ENCODE data around the gene ST8SIA4.
A peak's percentile ranks its signal among the peaks of the same experiment; 100 is the strongest.

Gene ST8SIA4

DNA sequence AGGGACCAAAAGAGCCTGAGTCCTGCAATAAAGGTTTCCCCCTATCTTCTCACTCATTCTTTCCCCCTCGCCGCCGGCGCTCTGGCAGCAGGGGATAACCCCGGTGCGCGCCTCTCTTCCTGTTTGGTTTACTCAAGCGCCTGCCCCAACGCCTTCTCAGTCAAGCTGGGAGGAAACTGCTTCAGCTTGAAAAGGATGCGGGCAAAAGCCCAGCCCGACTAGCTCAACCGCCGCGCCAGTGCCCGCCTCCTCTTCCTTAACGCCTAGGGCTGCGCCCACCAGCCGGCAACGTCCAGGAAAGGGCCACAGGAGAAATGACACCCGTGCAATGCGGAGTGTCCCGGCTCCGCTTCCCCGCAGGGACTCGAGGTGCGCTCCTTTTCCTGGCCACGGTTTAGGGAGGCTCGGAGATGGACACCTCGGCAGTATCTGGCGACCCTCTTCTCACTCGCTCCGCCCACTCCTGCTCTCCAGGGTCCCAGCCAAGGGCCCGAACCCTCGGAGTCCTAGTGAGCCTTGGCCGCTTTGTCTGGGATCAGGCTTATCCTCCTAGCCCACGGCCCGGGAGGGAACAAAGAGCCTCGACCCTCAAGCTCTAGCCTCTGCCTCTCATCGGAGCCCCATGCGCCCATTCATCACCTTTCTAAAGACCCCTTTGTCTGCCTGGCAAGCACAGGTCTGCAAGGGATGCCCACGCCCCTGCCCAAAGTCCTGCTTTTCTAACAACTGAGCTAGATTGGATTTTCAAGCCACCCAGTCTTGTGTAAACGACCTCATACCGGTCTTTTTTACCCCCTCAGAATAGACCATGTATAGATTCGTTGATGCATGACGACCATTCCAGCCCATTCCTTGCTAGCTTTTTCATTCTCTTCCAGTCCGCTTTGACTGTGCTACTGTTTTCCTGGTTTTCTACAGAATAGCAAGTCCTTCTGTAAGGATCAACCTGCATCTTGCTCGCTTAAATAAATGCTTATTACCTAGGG lies 2.0 kb downstream of the ST8SIA4 start:
- H3K27ac ChIP-seq (replicated peaks; ENCODE audit: low read length): peak overlapping the region; percentile 79

DNA sequence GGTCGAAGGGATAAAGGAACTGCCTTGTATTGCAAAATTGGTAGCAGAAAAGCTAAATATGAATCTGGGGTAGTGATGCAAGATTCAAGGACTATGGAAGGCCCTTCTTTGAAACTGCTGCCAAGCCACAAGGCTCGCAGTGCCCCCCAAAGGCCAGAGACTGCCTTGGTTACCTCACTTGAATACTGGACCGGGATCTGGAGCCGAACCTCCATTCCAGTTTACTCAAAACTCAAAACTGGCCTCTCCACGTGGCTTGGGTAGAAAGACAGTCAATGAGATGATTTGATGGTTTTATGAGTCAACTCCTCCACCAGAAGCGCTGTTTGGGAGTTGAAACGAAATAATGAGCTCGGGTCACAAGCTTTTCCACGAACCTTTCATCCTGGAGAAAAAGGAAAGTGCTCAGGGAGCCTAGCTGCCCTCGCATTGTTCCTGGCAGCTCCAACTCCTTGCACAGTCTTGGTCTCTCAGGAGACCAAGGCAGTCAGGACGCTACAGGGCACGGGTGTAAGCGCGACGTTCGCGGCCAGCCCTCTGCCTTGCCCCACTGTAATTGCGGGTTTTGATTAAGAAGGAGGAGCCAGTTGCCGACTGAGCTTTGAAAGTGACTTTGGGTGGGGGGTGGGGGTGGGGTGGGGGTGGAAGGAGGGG lies 2.8 kb downstream of the ST8SIA4 start:
- H2AFZ ChIP-seq (ENCODE audit: low read length): peak overlapping the region; percentile 93
- peaks cover 4 to 13% of the 10 kb centered on the region in 2 donors for H3K4me1 ChIP-seq (ENCODE audit: control insufficient read depth in 2 of 2, insufficient read depth in 1 of 2, low read depth in 1 of 2, low read length in 2 of 2)
- peak overlapping the region; percentile 82 for H3K9ac ChIP-seq (ENCODE audit: low read depth, low read length, poor library complexity)
- H3K4me3 ChIP-seq (ENCODE audit: low read length in 2 of 2): peak overlapping the region; percentile 58 to 83
- no peak overlapping the region for H4K91ac ChIP-seq (ENCODE audit: low read depth, low read length, poor library complexity)
- no peak overlapping the region for H3K18ac ChIP-seq (ENCODE audit: low read length)
- no peak overlapping the region for H2AK5ac ChIP-seq (ENCODE audit: low read depth, low read length)
- H3K36me3 ChIP-seq (replicated peaks in 1 of 2; ENCODE audit: control insufficient read depth in 2 of 2, insufficient read depth in 2 of 2, low read length in 2 of 2): peaks cover 0 to 25% of the 10 kb centered on the region in 2 donors
- no CpG with 5 or more reads among the region's 19 CpGs for WGBS, 2 donors (ENCODE audit: extremely low coverage in 2 of 2, insufficient read length in 2 of 2, insufficient replicate concordance in 1 of 2)
- no peak overlapping the region for H4K8ac ChIP-seq (ENCODE audit: low read depth, low read length)
- peaks cover 2% of the 10 kb centered on the region for H3K79me1 ChIP-seq (ENCODE audit: low read depth, low read length)
- peaks cover 0 to 10% (median 0%) of the 10 kb centered on the region in 3 experiments for H3K27me3 ChIP-seq (ENCODE audit: control insufficient read depth in 3 of 3, insufficient read depth in 3 of 3, low read depth in 1 of 3, low read length in 3 of 3)
- H3K27ac ChIP-seq (replicated peaks; ENCODE audit: low read length): peak overlapping the region; percentile 3
- no peak overlapping the region for H3K23ac ChIP-seq (ENCODE audit: low read depth, low read length, poor library complexity)
- peak overlapping the region; percentile 99 for H2BK15ac ChIP-seq (ENCODE audit: low read length)
- no peak overlapping the region for H3K14ac ChIP-seq (ENCODE audit: low read length)
- H2BK120ac ChIP-seq (ENCODE audit: low read depth, low read length): no peak overlapping the region
- peaks cover 2 to 15% of the 10 kb centered on the region in 2 donors for H3K9me3 ChIP-seq (replicated peaks in 1 of 2; ENCODE audit: control insufficient read depth in 2 of 2, insufficient read depth in 1 of 2, low read depth in 1 of 2, low read length in 2 of 2)
- H3K4ac ChIP-seq (ENCODE audit: low read length): no peak overlapping the region
- H2BK5ac ChIP-seq (ENCODE audit: low read length): no peak overlapping the region
- H3K4me2 ChIP-seq (ENCODE audit: insufficient read depth, low read length, poor library complexity, severe bottlenecking): peak overlapping the region; percentile 55
- peak; percentile 27 for DNase-seq (ENCODE audit: low spot score)
- H2BK12ac ChIP-seq (ENCODE audit: low read length): no peak overlapping the region

More for the DNA sequence above, 2.0 kb downstream of the ST8SIA4 start:
- Histone ChIP-seq H2BK12ac (ENCODE audit: low read length) (peak overlapping the region; percentile 92), H3K4me1 (ENCODE audit: control insufficient read depth in 2 of 2, insufficient read depth in 1 of 2, low read depth in 1 of 2, low read length in 2 of 2) (peaks cover 4 to 13% of the 10 kb centered on the region in 2 donors), H2BK5ac (ENCODE audit: low read length) (peak overlapping the region; percentile 83), H3K4me2 (ENCODE audit: insufficient read depth, low read length, poor library complexity, severe bottlenecking) (peak overlapping the region; percentile 74), H3K18ac (ENCODE audit: low read length) (peak overlapping the region; percentile 99), H3K4ac (ENCODE audit: low read length) (no peak overlapping the region), H3K9me3 (replicated peaks in 1 of 2; ENCODE audit: control insufficient read depth in 2 of 2, insufficient read depth in 1 of 2, low read depth in 1 of 2, low read length in 2 of 2) (peaks cover 2 to 8% of the 10 kb centered on the region in 2 donors), H3K23ac (ENCODE audit: low read depth, low read length, poor library complexity) (peak overlapping the region; percentile 75), H4K91ac (ENCODE audit: low read depth, low read length, poor library complexity) (peak overlapping the region; percentile 69), H3K36me3 (replicated peaks in 1 of 2; ENCODE audit: control insufficient read depth in 2 of 2, insufficient read depth in 2 of 2, low read length in 2 of 2) (peaks cover 0 to 17% of the 10 kb centered on the region in 2 donors), H3K4me3 (ENCODE audit: low read length in 2 of 2) (peak overlapping the region; percentile 58 to 92), H3K79me1 (ENCODE audit: low read depth, low read length) (peaks cover 2% of the 10 kb centered on the region), H2BK15ac (ENCODE audit: low read length) (peak overlapping the region; percentile 99), H2AK5ac (ENCODE audit: low read depth, low read length) (no peak overlapping the region), H3K9ac (ENCODE audit: low read depth, low read length, poor library complexity) (peak overlapping the region; percentile 67), H2BK120ac (ENCODE audit: low read depth, low read length) (peak overlapping the region; percentile 44), H2AFZ (ENCODE audit: low read length) (peak overlapping the region; percentile 93), H3K14ac (ENCODE audit: low read length) (no peak overlapping the region), H4K8ac (ENCODE audit: low read depth, low read length) (no peak overlapping the region), H3K27me3 (ENCODE audit: control insufficient read depth in 3 of 3, insufficient read depth in 3 of 3, low read depth in 1 of 3, low read length in 3 of 3) (peaks cover 0 to 10% (median 0%) of the 10 kb centered on the region in 3 experiments)
- no CpG with 5 or more reads among the region's 47 CpGs for WGBS, 2 donors (ENCODE audit: extremely low coverage in 2 of 2, insufficient read length in 2 of 2, insufficient replicate concordance in 1 of 2)
- peak; percentile 56 for DNase-seq (ENCODE audit: low spot score)

DNA sequence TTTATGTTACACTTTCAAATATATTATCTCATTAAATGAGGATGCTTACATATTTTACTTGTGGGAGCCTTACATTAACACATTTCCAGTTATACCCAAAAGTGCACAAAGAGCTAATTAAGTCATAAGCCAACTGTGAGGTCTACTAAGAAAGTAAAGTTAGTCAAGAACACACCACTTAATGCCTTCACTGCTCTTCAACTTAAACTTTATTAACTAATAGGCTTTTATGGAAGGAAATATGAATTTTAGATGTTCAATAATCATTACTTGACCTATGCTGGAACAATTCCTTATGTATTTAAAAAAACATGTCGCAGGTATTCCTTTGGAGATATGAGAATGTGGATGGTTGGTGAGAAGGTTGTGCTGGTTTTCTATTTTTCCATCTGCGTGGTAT lies 3.4 kb downstream of the ST8SIA4 start:
- Histone ChIP-seq H3K79me1 (ENCODE audit: low read depth, low read length) (peaks cover 2% of the 10 kb centered on the region), H3K4me3 (ENCODE audit: low read length in 2 of 2) (peak overlapping the region in 1 of 2 donors; percentile 58), H3K9ac (ENCODE audit: low read depth, low read length, poor library complexity) (no peak overlapping the region), H3K4me1 (ENCODE audit: control insufficient read depth in 2 of 2, insufficient read depth in 1 of 2, low read depth in 1 of 2, low read length in 2 of 2) (peaks cover 4 to 13% of the 10 kb centered on the region in 2 donors), H3K14ac (ENCODE audit: low read length) (no peak overlapping the region), H3K27me3 (ENCODE audit: control insufficient read depth in 3 of 3, insufficient read depth in 3 of 3, low read depth in 1 of 3, low read length in 3 of 3) (peaks cover 0 to 10% (median 0%) of the 10 kb centered on the region in 3 experiments), H3K9me3 (replicated peaks in 1 of 2; ENCODE audit: control insufficient read depth in 2 of 2, insufficient read depth in 1 of 2, low read depth in 1 of 2, low read length in 2 of 2) (peaks cover 2 to 15% of the 10 kb centered on the region in 2 donors), H4K91ac (ENCODE audit: low read depth, low read length, poor library complexity) (no peak overlapping the region), H2AK5ac (ENCODE audit: low read depth, low read length) (no peak overlapping the region), H3K23ac (ENCODE audit: low read depth, low read length, poor library complexity) (no peak overlapping the region), H2BK15ac (ENCODE audit: low read length) (no peak overlapping the region), H2BK5ac (ENCODE audit: low read length) (no peak overlapping the region), H4K8ac (ENCODE audit: low read depth, low read length) (no peak overlapping the region), H2AFZ (ENCODE audit: low read length) (peak overlapping the region; percentile 93), H3K27ac (replicated peaks; ENCODE audit: low read length) (no peak overlapping the region), H2BK120ac (ENCODE audit: low read depth, low read length) (no peak overlapping the region), H3K4ac (ENCODE audit: low read length) (no peak overlapping the region), H3K18ac (ENCODE audit: low read length) (no peak overlapping the region), H3K4me2 (ENCODE audit: insufficient read depth, low read length, poor library complexity, severe bottlenecking) (no peak overlapping the region), H2BK12ac (ENCODE audit: low read length) (no peak overlapping the region), H3K36me3 (replicated peaks in 1 of 2; ENCODE audit: control insufficient read depth in 2 of 2, insufficient read depth in 2 of 2, low read length in 2 of 2) (peaks cover 0 to 31% of the 10 kb centered on the region in 2 donors)
- WGBS, 2 donors (ENCODE audit: extremely low coverage in 2 of 2, insufficient read length in 2 of 2, insufficient replicate concordance in 1 of 2): no CpG with 5 or more reads among the region's 2 CpGs
- DNase-seq (ENCODE audit: low spot score): no peak

Measured in neuronal stem cell (in vitro differentiated cells).